Umbilical cord (tissue), 2 donors: ENCODE data around the gene GJB4. TPM values are rescaled to one million over a fixed set of nuclear protein-coding genes. Genes with fewer than 3 reads are reported as not detected.

Experiments used
- DNase-seq: peaks from one replicate; pipeline ENCODE4 v3.0.0-alpha.2; 2015; ENCODE audit warnings: low spot score
- total RNA-seq: library from RNA; depleted of rRNA; stranded (reverse); fragments of >200 nt; gene quantifications from one replicate; pipeline ENCODE4 v1.2.3, GENCODE V29; 2014; ENCODE audit warnings: low replicate concordance; ENCODE audit not compliant: insufficient read depth

GJB4 gene
- total RNA-seq, 1 donor from 2014 or later = 0.24 TPM

DNA sequence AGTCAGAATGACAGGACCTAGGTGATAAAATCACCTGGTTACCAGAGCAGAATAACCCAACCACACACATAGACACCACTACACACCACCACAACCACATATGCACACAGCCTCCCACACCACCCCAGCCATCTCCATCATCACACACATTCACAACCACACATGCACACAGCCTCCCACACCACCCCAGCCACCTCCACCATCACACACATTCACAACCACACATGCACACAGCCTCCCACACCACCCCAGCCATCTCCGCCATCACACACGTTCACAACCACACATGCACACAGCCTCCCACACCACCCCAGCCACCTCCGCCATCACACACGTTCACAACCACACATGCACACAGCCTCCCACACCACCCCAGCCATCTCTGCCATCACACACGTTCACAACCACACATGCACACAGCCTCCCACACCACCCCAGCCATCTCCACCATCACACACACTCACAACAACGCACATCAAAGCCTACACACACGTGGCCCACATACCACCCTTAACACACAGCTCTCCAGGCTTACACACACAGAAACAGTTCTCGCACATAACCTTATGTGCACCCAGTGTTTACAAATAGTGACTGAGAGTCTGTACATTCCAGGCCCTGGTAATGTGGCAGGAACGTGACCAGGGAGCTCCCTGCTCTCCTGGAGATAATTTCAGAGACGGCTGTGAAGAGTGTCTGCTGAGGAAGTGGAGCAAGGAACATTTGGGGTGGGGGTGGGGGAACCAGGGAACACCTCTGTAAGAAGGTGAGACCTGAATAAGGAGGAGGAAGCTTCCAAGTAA lies 18.2 kb downstream of the GJB4 start:
- DNase-seq = no peak

GRCh38 chr1:34778381-34778780 lies 18.8 kb downstream of the GJB4 start:
- no peak for DNase-seq

GRCh38 chr1:34779005-34779404 lies 19.5 kb downstream of the GJB4 start:
- no peak for DNase-seq

- no peak for DNase-seq
Measured at GRCh38 chr1:34779526-34779925, 20.0 kb downstream of the GJB4 start.

DNA sequence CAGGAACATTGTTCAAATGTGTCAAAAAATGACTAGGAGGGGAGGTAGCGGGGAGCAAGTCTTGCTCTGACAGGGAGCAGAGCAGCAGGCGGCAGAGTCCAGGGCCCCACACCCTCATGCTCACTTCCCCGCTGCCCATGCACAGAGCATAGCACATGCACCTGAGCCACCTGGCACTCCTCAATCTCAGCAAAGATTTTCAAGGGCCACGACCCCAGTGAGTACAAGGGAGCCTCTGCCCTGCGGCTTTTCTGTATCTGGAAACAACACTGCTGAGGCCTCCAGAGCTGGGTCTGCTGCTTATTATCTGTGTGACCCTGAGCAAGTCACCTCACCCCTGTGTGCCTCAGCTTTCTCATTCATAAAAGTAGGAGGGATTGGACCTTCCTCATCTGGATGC lies 20.4 kb downstream of the GJB4 start:
- no peak for DNase-seq

- DNase-seq = no peak
Measured at GRCh38 chr1:34780528-34780927, 21.0 kb downstream of the GJB4 start.

- DNase-seq = no peak
Measured at GRCh38 chr1:34781071-34781843, 21.7 kb downstream of the GJB4 start, which contains the start of gene GJB3. Gene GJB3 (plus strand): TSS chr1:34781214. CDS start chr1:34784763, 3,549 bp downstream.

GRCh38 chr1:34781844-34782391 lies 22.4 kb downstream of the GJB4 start:
- DNase-seq = peak; percentile 55

DNA sequence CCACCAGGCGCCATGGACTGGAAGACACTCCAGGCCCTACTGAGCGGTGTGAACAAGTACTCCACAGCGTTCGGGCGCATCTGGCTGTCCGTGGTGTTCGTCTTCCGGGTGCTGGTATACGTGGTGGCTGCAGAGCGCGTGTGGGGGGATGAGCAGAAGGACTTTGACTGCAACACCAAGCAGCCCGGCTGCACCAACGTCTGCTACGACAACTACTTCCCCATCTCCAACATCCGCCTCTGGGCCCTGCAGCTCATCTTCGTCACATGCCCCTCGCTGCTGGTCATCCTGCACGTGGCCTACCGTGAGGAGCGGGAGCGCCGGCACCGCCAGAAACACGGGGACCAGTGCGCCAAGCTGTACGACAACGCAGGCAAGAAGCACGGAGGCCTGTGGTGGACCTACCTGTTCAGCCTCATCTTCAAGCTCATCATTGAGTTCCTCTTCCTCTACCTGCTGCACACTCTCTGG lies 25.2 kb downstream of the GJB4 start:
- no peak for DNase-seq

- no peak for DNase-seq
Measured at GRCh38 chr1:34785231-34785874, 25.8 kb downstream of the GJB4 start.

DNA sequence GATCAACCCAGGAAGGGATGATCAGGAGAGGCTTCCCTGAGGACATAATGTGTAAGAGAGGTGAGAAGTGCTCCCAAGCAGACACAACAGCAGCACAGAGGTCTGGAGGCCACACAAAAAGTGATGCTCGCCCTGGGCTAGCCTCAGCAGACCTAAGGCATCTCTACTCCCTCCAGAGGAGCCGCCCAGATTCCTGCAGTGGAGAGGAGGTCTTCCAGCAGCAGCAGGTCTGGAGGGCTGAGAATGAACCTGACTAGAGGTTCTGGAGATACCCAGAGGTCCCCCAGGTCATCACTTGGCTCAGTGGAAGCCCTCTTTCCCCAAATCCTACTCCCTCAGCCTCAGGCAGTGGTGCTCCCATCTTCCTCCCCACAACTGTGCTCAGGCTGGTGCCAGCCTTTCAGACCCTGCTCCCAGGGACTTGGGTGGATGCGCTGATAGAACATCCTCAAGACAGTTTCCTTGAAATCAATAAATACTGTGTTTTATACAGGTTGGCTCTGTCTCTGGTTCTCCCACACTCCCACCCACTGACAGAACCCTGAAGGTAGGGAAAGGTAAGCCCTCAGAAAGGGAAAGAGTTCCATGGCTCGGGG lies 26.4 kb downstream of the GJB4 start:
- no peak for DNase-seq

DNA sequence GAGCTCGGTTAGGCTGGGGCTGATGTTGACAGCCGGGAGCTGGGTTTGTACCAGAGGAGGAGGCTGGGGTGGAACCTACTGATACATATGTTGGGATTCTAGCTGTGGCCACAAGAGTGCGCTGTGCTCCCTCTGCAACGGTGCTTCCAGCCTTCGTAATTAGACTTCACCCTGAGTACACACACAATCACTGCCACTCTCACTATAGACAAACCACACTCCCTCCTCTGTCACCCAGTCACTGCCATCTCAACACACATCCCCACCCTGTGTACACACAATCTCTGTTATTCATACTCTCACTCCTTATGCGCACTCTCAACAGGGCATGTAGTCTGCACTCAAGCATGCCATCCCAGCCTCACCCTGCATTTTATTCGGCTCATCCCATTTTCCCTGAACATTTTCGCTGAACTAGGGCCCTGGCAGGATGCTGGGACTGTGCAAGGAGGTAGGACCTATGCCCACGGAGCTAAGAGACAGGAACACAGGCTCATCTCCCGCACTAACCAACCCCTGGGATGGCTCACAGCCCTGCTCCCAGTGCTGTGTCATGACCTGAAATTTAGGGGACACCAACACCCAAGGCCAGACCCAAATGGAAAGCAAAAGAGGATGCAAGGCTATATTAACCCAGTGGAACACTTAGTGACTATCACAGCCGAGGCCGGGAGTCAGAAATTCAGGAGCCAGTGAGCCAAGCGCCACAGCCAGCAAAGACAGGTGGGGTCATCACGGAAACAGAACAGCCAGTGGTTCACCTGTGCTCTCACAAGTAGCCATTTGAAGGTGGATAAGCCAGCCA lies 27.2 kb downstream of the GJB4 start:
- peak; percentile 68 for DNase-seq

GRCh38 chr1:34787461-34788420 lies 28.2 kb downstream of the GJB4 start:
- DNase-seq = no peak

- DNase-seq = peak; percentile 37
Measured at GRCh38 chr1:34790985-34791384, 31.4 kb downstream of the GJB4 start.

- DNase-seq = no peak
Measured at GRCh38 chr1:34792424-34792823, 32.9 kb downstream of the GJB4 start.

DNA sequence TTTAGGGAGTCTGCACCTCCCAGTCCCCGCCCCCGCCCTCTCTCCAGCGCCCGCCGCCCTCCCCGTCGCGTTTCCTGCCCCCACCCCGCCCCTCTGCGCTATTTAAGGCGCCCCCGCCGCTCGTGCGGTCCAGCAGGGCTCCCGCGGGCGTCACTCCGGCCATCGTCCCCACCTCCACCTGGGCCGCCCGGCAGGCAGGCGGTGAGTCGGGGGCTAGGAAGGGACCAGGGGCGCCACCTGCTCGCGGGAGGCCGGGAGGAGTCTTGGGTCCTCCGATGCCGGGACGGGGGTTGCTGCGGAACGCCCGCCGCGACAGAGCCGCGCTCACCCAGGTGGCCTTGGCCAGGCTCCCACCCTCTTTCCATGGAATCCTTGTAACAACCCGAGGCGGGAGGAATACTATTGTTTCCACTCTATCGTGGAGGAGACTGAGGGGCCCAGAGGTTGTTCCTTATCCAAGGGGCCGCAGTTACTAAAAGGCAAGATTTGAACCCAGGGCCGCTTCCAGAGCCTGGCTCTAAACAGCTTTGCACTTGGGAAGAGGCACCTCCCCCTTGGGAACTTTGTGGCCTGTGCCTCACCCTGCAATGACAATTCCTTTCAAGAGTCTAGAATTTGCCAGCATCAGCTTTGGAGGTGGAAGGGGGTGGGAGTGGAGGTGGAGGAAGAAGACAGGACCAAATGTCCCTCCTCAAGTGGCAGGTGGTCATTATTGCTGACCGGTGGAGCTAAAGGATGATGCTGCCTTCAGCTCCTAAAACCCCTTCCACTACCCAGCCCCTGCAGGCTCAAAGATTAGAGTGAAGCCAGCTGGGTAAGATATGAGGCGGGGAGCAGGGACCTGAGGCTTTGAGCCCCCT lies 33.6 kb downstream of the GJB4 start, which contains the start of gene GJA4:
Gene GJA4 (plus strand): TSS at position 132 of the 860 bp plus-strand sequence. CDS start 1,215 bp downstream, outside the sequence.
- no peak for DNase-seq

DNA sequence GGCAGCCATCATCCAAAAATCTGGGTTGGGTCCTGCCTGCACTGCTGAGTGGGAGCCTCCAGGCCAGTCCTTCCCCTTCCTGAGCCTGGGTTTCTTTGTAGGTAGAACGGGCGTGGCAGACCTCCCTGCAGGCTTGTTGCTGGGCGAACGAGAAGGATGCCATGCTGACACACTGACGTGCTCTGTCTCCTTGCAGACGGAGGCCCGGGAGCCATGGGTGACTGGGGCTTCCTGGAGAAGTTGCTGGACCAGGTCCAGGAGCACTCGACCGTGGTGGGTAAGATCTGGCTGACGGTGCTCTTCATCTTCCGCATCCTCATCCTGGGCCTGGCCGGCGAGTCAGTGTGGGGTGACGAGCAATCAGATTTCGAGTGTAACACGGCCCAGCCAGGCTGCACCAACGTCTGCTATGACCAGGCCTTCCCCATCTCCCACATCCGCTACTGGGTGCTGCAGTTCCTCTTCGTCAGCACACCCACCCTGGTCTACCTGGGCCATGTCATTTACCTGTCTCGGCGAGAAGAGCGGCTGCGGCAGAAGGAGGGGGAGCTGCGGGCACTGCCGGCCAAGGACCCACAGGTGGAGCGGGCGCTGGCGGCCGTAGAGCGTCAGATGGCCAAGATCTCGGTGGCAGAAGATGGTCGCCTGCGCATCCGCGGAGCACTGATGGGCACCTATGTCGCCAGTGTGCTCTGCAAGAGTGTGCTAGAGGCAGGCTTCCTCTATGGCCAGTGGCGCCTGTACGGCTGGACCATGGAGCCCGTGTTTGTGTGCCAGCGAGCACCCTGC lies 34.7 kb downstream of the GJB4 start:
- DNase-seq = no peak

DNA sequence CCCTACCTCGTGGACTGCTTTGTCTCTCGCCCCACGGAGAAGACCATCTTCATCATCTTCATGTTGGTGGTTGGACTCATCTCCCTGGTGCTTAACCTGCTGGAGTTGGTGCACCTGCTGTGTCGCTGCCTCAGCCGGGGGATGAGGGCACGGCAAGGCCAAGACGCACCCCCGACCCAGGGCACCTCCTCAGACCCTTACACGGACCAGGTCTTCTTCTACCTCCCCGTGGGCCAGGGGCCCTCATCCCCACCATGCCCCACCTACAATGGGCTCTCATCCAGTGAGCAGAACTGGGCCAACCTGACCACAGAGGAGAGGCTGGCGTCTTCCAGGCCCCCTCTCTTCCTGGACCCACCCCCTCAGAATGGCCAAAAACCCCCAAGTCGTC lies 35.2 kb downstream of the GJB4 start:
- DNase-seq = no peak
